HEK293T (cell line): ENCODE measurements around the gene SLC1A1.

Experiments
- CTCF ChIA-PET: fragments of 350-600 bp; formaldehyde crosslinking; extraction: SDS; loops from one replicate; lab custom pipeline; 2021; ENCODE audit warnings: antibody characterized with exemption, inconsistent platforms; lab: Yijun Ruan, JAX
- POLR2A ChIA-PET: fragments of 350-600 bp; formaldehyde crosslinking; extraction: SDS; loops from one replicate; lab custom pipeline; 2020; ENCODE audit warnings: antibody characterized with exemption, inconsistent platforms; lab: Yijun Ruan, JAX
- DNase-seq: peaks from one replicate; pipeline ENCODE4 v3.0.0; 2012; ENCODE audit warnings: mixed read lengths; ENCODE audit errors: extremely low spot score
- ARNT ChIP-seq: fragments of 450-650 bp; IDR thresholded peaks from 2 replicates; pipeline ENCODE4 v1.6.1; 2017; ENCODE audit warnings: mild to moderate bottlenecking
- BHLHE40 ChIP-seq: fragments of 450-650 bp; IDR thresholded peaks from 2 replicates; pipeline ENCODE4 v1.6.1; 2016; ENCODE audit warnings: mild to moderate bottlenecking, moderate library complexity, borderline replicate concordance
- CTBP1 ChIP-seq: fragments of 450-650 bp; IDR thresholded peaks from 2 replicates; pipeline ENCODE4 v1.6.1; 2016; ENCODE audit warnings: borderline replicate concordance
- ELF4 ChIP-seq: fragments of 450-650 bp; IDR thresholded peaks from 2 replicates; pipeline ENCODE4 v1.6.1; 2017; ENCODE audit warnings: antibody characterized with exemption
- FOXA1 ChIP-seq: fragments of 450-650 bp; IDR thresholded peaks from 2 replicates; pipeline ENCODE4 v1.6.1; 2016; ENCODE audit warnings: mild to moderate bottlenecking
- FOXM1 ChIP-seq: fragments of 450-650 bp; IDR thresholded peaks from 2 replicates; pipeline ENCODE4 v1.6.1; 2017; ENCODE audit warnings: mild to moderate bottlenecking, borderline replicate concordance
- HDGF ChIP-seq: fragments of 450-650 bp; IDR thresholded peaks from 2 replicates; pipeline ENCODE4 v1.6.1; 2017; ENCODE audit warnings: antibody characterized with exemption, borderline replicate concordance
- LEF1 ChIP-seq: fragments of 450-650 bp; IDR thresholded peaks from 2 replicates; pipeline ENCODE4 v1.6.1; 2017; ENCODE audit warnings: mild to moderate bottlenecking, borderline replicate concordance
- NFRKB ChIP-seq: fragments of 450-650 bp; IDR thresholded peaks from 2 replicates; pipeline ENCODE4 v1.6.1; 2016; ENCODE audit warnings: mild to moderate bottlenecking, moderate library complexity
- PKNOX1 ChIP-seq: fragments of 450-650 bp; IDR thresholded peaks from 2 replicates; pipeline ENCODE4 v1.6.1; 2016
- SP1 ChIP-seq: fragments of 450-650 bp; IDR thresholded peaks from 2 replicates; pipeline ENCODE4 v1.6.1; 2017
- TARDBP ChIP-seq: fragments of 450-650 bp; IDR thresholded peaks from 2 replicates; pipeline ENCODE4 v1.6.1; 2016
- ZNF384 ChIP-seq: fragments of 450-650 bp; IDR thresholded peaks from 2 replicates; pipeline ENCODE4 v1.6.1; 2016

The SLC1A1 gene

GRCh38 chr9:4622016-4622415 lies 131.7 kb downstream of the SLC1A1 start:
- CTCF ChIA-PET: no interaction called here
- TF ChIP-seq SP1 (no peak), LEF1 (no peak), FOXA1 (no peak), CTBP1 (no peak), BHLHE40 (no peak), ZNF384 (no peak), ELF4 (no peak), PKNOX1 (no peak), NFRKB (no peak)
- DNase-seq: no peak
- POLR2A ChIA-PET: no interaction called here

- CTCF ChIA-PET: no interaction called here
- TF ChIP-seq TARDBP (no peak), SP1 (no peak), BHLHE40 (no peak), ARNT (no peak), HDGF (no peak), ZNF384 (no peak), LEF1 (no peak), ELF4 (no peak), FOXM1 (no peak)
- POLR2A ChIA-PET: no interaction called here
- no peak for DNase-seq
Measured at GRCh38 chr9:4630836-4631235, 140.6 kb downstream of the SLC1A1 start.
